Prostate gland (tissue), 2 donors: ENCODE measurements around the gene LRRTM3. TPM values are rescaled to one million over a fixed set of nuclear protein-coding genes. Genes with fewer than 3 reads are reported as not detected.

ENCODE experiments used
- DNase-seq: peaks from one replicate; pipeline ENCODE4 v3.0.0-alpha.2; 2019; ENCODE audit warnings: low spot score
- H3K27ac ChIP-seq, 2 donors: fragments of 200-600 bp; sonication (generic); 2 replicates each; pipeline ENCODE4 v1.5.1; 2017 to 2019
- H3K27me3 ChIP-seq: fragments of 200-600 bp; sonication (generic); replicated peaks from 2 replicates; pipeline ENCODE4 v1.5.1; 2019; ENCODE audit not compliant: insufficient read depth
- H3K36me3 ChIP-seq, 2 donors: fragments of 200-600 bp; sonication (generic); 1 replicate in 1 of 2; 2 replicates in 1 of 2; pipeline versions ENCODE4 v1.5.1 to v1.8.1; 2017 to 2019
- H3K4me1 ChIP-seq: fragments of 200-600 bp; sonication (generic); replicated peaks from 2 replicates; pipeline ENCODE4 v1.5.1; 2019
- H3K4me3 ChIP-seq, 2 donors: fragments of 200-600 bp; sonication (generic); 2 replicates each; pipeline ENCODE4 v1.5.1; 2017 to 2019
- H3K9me3 ChIP-seq: fragments of 200-600 bp; sonication (generic); 2 replicates; pipeline ENCODE4 v1.5.1; 2017
- CTCF ChIP-seq, 4 experiments: fragments of 200-600 bp in 2 of 4; fragments of 450-650 bp in 2 of 4; sonication (generic) in 2 of 4; IDR thresholded peaks; 1 replicate in 3 of 4; 2 replicates in 1 of 4; pipeline ENCODE4 v1.5.1; 2016 to 2019; ENCODE audit warnings: antibody characterized with exemption in 4 of 4, mild to moderate bottlenecking in 2 of 4, moderate library complexity in 2 of 4
- POLR2A ChIP-seq: fragments of 450-650 bp; IDR thresholded peaks from one replicate; pipeline ENCODE4 v1.6.1; 2016; ENCODE audit warnings: antibody characterized with exemption, mild to moderate bottlenecking
- POLR2AphosphoS5 ChIP-seq: sonication (generic); formaldehyde crosslinking; IDR thresholded peaks from one replicate; pipeline ENCODE4 v1.6.1; 2017; ENCODE audit warnings: antibody characterized with exemption
- WGBS: methylation state at CpG from one replicate; pipeline ENCODE4 v1.1.5; 2018; 5-methylcytosine and 5-hydroxymethylcytosine counted together
- intact Hi-C: fragments of 100-400 bp; cut with DNase I; formaldehyde crosslinking; loops from one replicate; pipeline ENCODE4 v1.14.2; 2022
- total RNA-seq, 2 donors: library from RNA; depleted of rRNA; stranded (reverse); fragments of >200 nt; gene quantifications; one replicate each; pipeline ENCODE4 v1.1.0, GENCODE V29; 2016

The LRRTM3 gene
- total RNA-seq, 2 donors from 2014 or later: 0.14 to 2.3 TPM

- H3K9me3 ChIP-seq: no peaks in the 10 kb centered on the region
- no peaks in the 10 kb centered on the region for H3K4me1 ChIP-seq
- H3K27me3 ChIP-seq: peaks cover 8% of the 10 kb centered on the region
- TF ChIP-seq POLR2A: no peak
- TF ChIP-seq CTCF (IDR thresholded peaks at IDR 0.05): no peak
- TF ChIP-seq POLR2AphosphoS5: no peak
- H3K27ac ChIP-seq: no peak overlapping the region
- no peaks in the 10 kb centered on the region for H3K36me3 ChIP-seq
- intact Hi-C loops: loop anchor here (10.0 kb wide), 1 partner anchor 588 kb away; no protein-coding TSS in a partner anchor
- DNase-seq: no peak
- no peak overlapping the region for H3K4me3 ChIP-seq
- WGBS: 68% methylated on average over 5 of the region's 5 CpGs
Measured at GRCh38 chr10:66926841-66927240, 1.0 kb downstream of the LRRTM3 start.

- no peak overlapping the region for H3K27ac ChIP-seq
- WGBS: 66% methylated on average over 11 of the region's 11 CpGs
- intact Hi-C loops: loop anchor here (10.0 kb wide), 1 partner anchor 587 kb away; no protein-coding TSS in a partner anchor
- no peaks in the 10 kb centered on the region for H3K36me3 ChIP-seq
- no peak overlapping the region for H3K4me3 ChIP-seq
- DNase-seq: no peak
- H3K4me1 ChIP-seq: no peaks in the 10 kb centered on the region
- H3K27me3 ChIP-seq: peaks cover 8% of the 10 kb centered on the region
- TF ChIP-seq POLR2A: no peak
- no peak for TF ChIP-seq POLR2AphosphoS5
- no peak for TF ChIP-seq CTCF (IDR thresholded peaks at IDR 0.05)
- no peaks in the 10 kb centered on the region for H3K9me3 ChIP-seq
Measured at GRCh38 chr10:66927251-66927935, 1.6 kb downstream of the LRRTM3 start.

- Histone ChIP-seq H3K27ac (no peak overlapping the region), H3K9me3 (no peaks in the 10 kb centered on the region), H3K36me3 (no peaks in the 10 kb centered on the region), H3K4me3 (no peak overlapping the region), H3K4me1 (no peaks in the 10 kb centered on the region), H3K27me3 (peaks cover 8% of the 10 kb centered on the region)
- no peak for TF ChIP-seq CTCF (IDR thresholded peaks at IDR 0.05)
- TF ChIP-seq POLR2A: no peak
- no peak for TF ChIP-seq POLR2AphosphoS5
- 7% methylated on average over 30 of the region's 30 CpGs for WGBS
- intact Hi-C loops: loop anchor here (10.0 kb wide), 1 partner anchor 587 kb away; no protein-coding TSS in a partner anchor
- no peak for DNase-seq
Measured at GRCh38 chr10:66927971-66928770, 2.3 kb downstream of the LRRTM3 start.

GRCh38 chr10:66928776-66929175 is 2.9 kb downstream of the LRRTM3 start:
- no peak for DNase-seq
- Histone ChIP-seq H3K9me3 (no peaks in the 10 kb centered on the region), H3K27me3 (peaks cover 8% of the 10 kb centered on the region), H3K4me3 (no peak overlapping the region), H3K36me3 (no peaks in the 10 kb centered on the region), H3K27ac (no peak overlapping the region), H3K4me1 (no peaks in the 10 kb centered on the region)
- TF ChIP-seq CTCF (IDR thresholded peaks at IDR 0.05): no peak
- TF ChIP-seq POLR2A: no peak
- no peak for TF ChIP-seq POLR2AphosphoS5
- WGBS: 29% methylated on average over 3 of the region's 3 CpGs
- intact Hi-C loops: loop anchor here (10.0 kb wide), 1 partner anchor 586 kb away; no protein-coding TSS in a partner anchor
